ENCODE results near the gene KLLN. TPM values are rescaled to one million over a fixed set of nuclear protein-coding genes. Genes with fewer than 3 reads are reported as not detected.

The KLLN gene
- total and polyA plus RNA-seq, 2 of the 13 experiments (the other 11 are each of a cell fraction or from before 2014, with no cell fraction given) = 0.08 to 0.44 TPM

GRCh38 chr10:87817609-87818504, 45.5 kb downstream of the KLLN start, which contains the start of gene ATAD1 (continued):
- TF ChIP-seq ZBTB2 (CRISPR knock-in tag; IDR thresholded peaks at IDR 0.05; ENCODE audit: low read depth) (no peak), AFF4 (CRISPR knock-in tag; IDR thresholded peaks at IDR 0.05) (no peak), ZMYM4 (CRISPR knock-in tag; IDR thresholded peaks at IDR 0.05) (peak; percentile 69), PAWR (CRISPR knock-in tag; IDR thresholded peaks at IDR 0.05; ENCODE audit: borderline replicate concordance) (no peak), ZFP41 (CRISPR knock-in tag; IDR thresholded peaks at IDR 0.05; ENCODE audit: borderline replicate concordance) (no peak), RORA (CRISPR knock-in tag; IDR thresholded peaks at IDR 0.05) (no peak), ZNF710 (CRISPR knock-in tag; IDR thresholded peaks at IDR 0.05; ENCODE audit: borderline replicate concordance) (peak; percentile 40; the same call in 1 of the 2 replicates), MED1 (CRISPR knock-in tag; IDR thresholded peaks at IDR 0.05) (peak; percentile 33; the same call in 1 of the 2 replicates), KDM4B (CRISPR knock-in tag; IDR thresholded peaks at IDR 0.05) (no peak), ZNF891 (CRISPR knock-in tag; IDR thresholded peaks at IDR 0.05) (no peak; the same call in 1 of the 2 replicates), DNMT3B (CRISPR knock-in tag; conservative IDR thresholded peaks at IDR 0.05) (no peak), ZNF790 (CRISPR knock-in tag; IDR thresholded peaks at IDR 0.05; ENCODE audit: borderline replicate concordance) (no peak; the same call in 1 of the 2 replicates), PLRG1 (conservative IDR thresholded peaks at IDR 0.05) (no peak), HDAC1 (CRISPR knock-in tag; IDR thresholded peaks at IDR 0.05) (peak; percentile 86), ZNF274 (CRISPR knock-in tag; IDR thresholded peaks at IDR 0.05) (peak; percentile 36; the same call in 1 of the 2 replicates)
- TF ChIP-seq, protein P1, sequence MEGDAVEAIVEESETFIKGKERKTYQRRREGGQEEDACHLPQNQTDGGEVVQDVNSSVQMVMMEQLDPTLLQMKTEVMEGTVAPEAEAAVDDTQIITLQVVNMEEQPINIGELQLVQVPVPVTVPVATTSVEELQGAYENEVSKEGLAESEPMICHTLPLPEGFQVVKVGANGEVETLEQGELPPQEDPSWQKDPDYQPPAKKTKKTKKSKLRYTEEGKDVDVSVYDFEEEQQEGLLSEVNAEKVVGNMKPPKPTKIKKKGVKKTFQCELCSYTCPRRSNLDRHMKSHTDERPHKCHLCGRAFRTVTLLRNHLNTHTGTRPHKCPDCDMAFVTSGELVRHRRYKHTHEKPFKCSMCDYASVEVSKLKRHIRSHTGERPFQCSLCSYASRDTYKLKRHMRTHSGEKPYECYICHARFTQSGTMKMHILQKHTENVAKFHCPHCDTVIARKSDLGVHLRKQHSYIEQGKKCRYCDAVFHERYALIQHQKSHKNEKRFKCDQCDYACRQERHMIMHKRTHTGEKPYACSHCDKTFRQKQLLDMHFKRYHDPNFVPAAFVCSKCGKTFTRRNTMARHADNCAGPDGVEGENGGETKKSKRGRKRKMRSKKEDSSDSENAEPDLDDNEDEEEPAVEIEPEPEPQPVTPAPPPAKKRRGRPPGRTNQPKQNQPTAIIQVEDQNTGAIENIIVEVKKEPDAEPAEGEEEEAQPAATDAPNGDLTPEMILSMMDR (CRISPR knock-in tag; IDR thresholded peaks at IDR 0.05) = no peak; the same call in 1 of the 2 replicates
- TF ChIP-seq, protein P2, sequence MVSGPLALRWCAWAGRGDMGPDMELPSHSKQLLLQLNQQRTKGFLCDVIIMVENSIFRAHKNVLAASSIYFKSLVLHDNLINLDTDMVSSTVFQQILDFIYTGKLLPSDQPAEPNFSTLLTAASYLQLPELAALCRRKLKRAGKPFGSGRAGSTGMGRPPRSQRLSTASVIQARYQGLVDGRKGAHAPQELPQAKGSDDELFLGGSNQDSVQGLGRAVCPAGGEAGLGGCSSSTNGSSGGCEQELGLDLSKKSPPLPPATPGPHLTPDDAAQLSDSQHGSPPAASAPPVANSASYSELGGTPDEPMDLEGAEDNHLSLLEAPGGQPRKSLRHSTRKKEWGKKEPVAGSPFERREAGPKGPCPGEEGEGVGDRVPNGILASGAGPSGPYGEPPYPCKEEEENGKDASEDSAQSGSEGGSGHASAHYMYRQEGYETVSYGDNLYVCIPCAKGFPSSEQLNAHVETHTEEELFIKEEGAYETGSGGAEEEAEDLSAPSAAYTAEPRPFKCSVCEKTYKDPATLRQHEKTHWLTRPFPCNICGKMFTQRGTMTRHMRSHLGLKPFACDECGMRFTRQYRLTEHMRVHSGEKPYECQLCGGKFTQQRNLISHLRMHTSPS (CRISPR knock-in tag; IDR thresholded peaks at IDR 0.05; ENCODE audit: low read depth) = peak; percentile 28; the same call in 1 of the 2 replicates

All from HepG2 (cell line).